Measurements from ENCODE around the gene KAZN. TPM values are rescaled to one million over a fixed set of nuclear protein-coding genes. Genes with fewer than 3 reads are reported as not detected.

KAZN gene
- total RNA-seq, 1 experiment from 2014 or later: 15.6 TPM

DNA sequence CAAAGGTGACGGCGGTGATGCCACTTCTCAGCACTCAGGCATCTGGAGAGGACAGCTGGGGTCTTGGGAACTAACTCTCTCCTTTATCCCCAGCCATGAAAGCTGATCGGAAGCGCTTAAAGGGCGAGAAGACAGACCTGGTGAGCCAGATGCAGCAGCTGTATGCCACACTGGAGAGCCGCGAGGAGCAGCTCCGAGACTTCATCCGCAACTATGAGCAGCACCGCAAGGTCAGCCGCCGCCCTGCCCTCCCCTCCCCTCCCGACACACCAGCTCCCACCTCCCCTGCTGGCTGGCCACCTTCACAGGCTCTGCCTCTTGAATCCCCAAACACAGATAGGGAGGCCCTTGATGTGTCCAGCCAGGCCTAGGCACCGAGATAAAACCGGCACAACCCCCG lies 436.2 kb downstream of the KAZN start:
- CTCF ChIA-PET: no interaction called here

DNA sequence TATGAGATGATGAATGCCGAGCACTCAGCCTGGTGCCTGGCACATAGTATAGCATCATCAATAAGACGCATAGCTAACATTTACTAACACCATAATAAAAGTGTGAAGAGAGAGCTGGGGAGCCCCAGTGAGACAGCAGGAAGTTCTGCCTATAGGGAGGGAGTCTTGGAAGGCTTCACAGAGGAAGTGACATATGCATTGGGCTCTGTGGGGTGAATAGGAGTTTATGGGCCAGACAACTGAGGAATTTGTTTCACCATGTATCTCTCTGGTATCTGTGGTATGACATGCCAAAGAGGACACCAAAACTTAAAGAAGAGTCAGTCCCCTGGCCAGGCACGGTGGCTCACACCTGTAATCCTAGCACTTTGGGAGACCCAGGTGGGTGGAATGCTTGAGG lies 436.8 kb downstream of the KAZN start:
- no peaks in the 10 kb centered on the region for H3K4me1 ChIP-seq (replicated peaks; ENCODE audit: insufficient read depth)
- TF ChIP-seq, protein P1, sequence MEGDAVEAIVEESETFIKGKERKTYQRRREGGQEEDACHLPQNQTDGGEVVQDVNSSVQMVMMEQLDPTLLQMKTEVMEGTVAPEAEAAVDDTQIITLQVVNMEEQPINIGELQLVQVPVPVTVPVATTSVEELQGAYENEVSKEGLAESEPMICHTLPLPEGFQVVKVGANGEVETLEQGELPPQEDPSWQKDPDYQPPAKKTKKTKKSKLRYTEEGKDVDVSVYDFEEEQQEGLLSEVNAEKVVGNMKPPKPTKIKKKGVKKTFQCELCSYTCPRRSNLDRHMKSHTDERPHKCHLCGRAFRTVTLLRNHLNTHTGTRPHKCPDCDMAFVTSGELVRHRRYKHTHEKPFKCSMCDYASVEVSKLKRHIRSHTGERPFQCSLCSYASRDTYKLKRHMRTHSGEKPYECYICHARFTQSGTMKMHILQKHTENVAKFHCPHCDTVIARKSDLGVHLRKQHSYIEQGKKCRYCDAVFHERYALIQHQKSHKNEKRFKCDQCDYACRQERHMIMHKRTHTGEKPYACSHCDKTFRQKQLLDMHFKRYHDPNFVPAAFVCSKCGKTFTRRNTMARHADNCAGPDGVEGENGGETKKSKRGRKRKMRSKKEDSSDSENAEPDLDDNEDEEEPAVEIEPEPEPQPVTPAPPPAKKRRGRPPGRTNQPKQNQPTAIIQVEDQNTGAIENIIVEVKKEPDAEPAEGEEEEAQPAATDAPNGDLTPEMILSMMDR (conservative IDR thresholded peaks at IDR 0.05): no peak
- TF ChIP-seq EZH2 (IDR thresholded peaks at IDR 0.05; ENCODE audit: low read depth): no peak
- no peak for DNase-seq
- BruUV-seq (replicated peaks): no TSS peak
- intact Hi-C loops (cut with micrococcal nuclease; ENCODE audit: unreplicated experiment): loop anchor here (5.0 kb wide), 1 partner anchor 267 kb away; no protein-coding TSS in a partner anchor
- CTCF ChIA-PET: no interaction called here
- no peaks in the 10 kb centered on the region for H3K9me2 ChIP-seq (ENCODE audit: insufficient read depth)
- no peaks in the 10 kb centered on the region for H3F3A ChIP-seq (ENCODE audit: insufficient read depth, low read depth)
- no peaks in the 10 kb centered on the region for H3K9me3 ChIP-seq (ENCODE audit: insufficient read depth, low read depth)
- POLR2A ChIA-PET (ENCODE audit: unreplicated experiment): no interaction called here
- H2AFZ ChIP-seq: no peak overlapping the region
- no peak overlapping the region for H3K27ac ChIP-seq
- no peaks in the 10 kb centered on the region for H3K36me3 ChIP-seq (ENCODE audit: low read depth)
- H4K20me1 ChIP-seq (ENCODE audit: insufficient read depth): no peaks in the 10 kb centered on the region
- no peak overlapping the region for H3K4me2 ChIP-seq
- H3K4me3 ChIP-seq: no peak overlapping the region
- no peaks in the 10 kb centered on the region for H3K27me3 ChIP-seq (ENCODE audit: insufficient read depth, low read depth)
- no peaks in the 10 kb centered on the region for H3K79me2 ChIP-seq (ENCODE audit: low read depth)

More for the DNA sequence above, 436.2 kb downstream of the KAZN start:
- Histone ChIP-seq H3F3A (ENCODE audit: insufficient read depth, low read depth) (no peaks in the 10 kb centered on the region), H2AFZ (no peak overlapping the region), H3K9me3 (ENCODE audit: insufficient read depth, low read depth) (no peaks in the 10 kb centered on the region), H3K27me3 (ENCODE audit: insufficient read depth, low read depth) (no peaks in the 10 kb centered on the region), H3K4me1 (replicated peaks; ENCODE audit: insufficient read depth) (no peaks in the 10 kb centered on the region), H3K9me2 (ENCODE audit: insufficient read depth) (no peaks in the 10 kb centered on the region), H4K20me1 (ENCODE audit: insufficient read depth) (no peaks in the 10 kb centered on the region), H3K79me2 (ENCODE audit: low read depth) (no peaks in the 10 kb centered on the region), H3K36me3 (ENCODE audit: low read depth) (no peaks in the 10 kb centered on the region), H3K4me3 (no peak overlapping the region), H3K4me2 (no peak overlapping the region), H3K27ac (no peak overlapping the region)
- no peak for TF ChIP-seq EZH2 (IDR thresholded peaks at IDR 0.05; ENCODE audit: low read depth)
- TF ChIP-seq, protein P1 (conservative IDR thresholded peaks at IDR 0.05): no peak
- no peak for DNase-seq
- BruUV-seq (replicated peaks): no TSS peak
- POLR2A ChIA-PET (ENCODE audit: unreplicated experiment): no interaction called here
- intact Hi-C loops (cut with micrococcal nuclease; ENCODE audit: unreplicated experiment): loop anchor here (5.0 kb wide), 1 partner anchor 268 kb away; no protein-coding TSS in a partner anchor

DNA sequence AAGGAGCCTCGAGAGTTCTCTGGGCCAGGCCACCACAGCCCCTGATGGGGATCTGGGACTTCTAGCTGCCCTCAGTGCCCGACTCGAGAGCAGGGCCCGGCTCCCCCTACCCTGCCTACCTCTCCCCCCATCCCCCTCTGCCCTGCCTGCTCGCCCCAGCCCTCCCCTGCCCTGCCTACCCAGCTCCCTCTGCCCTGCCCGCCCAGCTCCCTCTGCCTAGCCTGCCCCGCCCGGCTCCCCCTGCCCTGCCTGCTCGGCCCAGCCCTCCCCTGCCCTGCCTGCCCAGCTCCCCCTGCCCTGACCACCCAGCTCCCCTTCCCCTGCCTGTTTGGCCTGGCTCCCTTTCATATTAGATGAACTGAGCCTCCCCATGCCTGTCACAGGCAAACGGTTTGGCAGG lies 437.6 kb downstream of the KAZN start:
- no peak overlapping the region for H3K4me2 ChIP-seq
- DNase-seq: no peak
- no peaks in the 10 kb centered on the region for H3K9me3 ChIP-seq (ENCODE audit: insufficient read depth, low read depth)
- H3K27ac ChIP-seq: no peak overlapping the region
- no peak for TF ChIP-seq EZH2 (IDR thresholded peaks at IDR 0.05; ENCODE audit: low read depth)
- TF ChIP-seq, protein P1 (conservative IDR thresholded peaks at IDR 0.05): no peak
- no peaks in the 10 kb centered on the region for H3F3A ChIP-seq (ENCODE audit: insufficient read depth, low read depth)
- intact Hi-C loops (cut with micrococcal nuclease; ENCODE audit: unreplicated experiment): loop anchor here (5.0 kb wide), 1 partner anchor 266 kb away; no protein-coding TSS in a partner anchor
- no peak overlapping the region for H2AFZ ChIP-seq
- no peaks in the 10 kb centered on the region for H3K4me1 ChIP-seq (replicated peaks; ENCODE audit: insufficient read depth)
- POLR2A ChIA-PET (ENCODE audit: unreplicated experiment): no interaction called here
- no peak overlapping the region for H3K4me3 ChIP-seq
- no peaks in the 10 kb centered on the region for H4K20me1 ChIP-seq (ENCODE audit: insufficient read depth)
- H3K27me3 ChIP-seq (ENCODE audit: insufficient read depth, low read depth): no peaks in the 10 kb centered on the region
- H3K79me2 ChIP-seq (ENCODE audit: low read depth): no peaks in the 10 kb centered on the region
- no peaks in the 10 kb centered on the region for H3K36me3 ChIP-seq (ENCODE audit: low read depth)
- H3K9me2 ChIP-seq (ENCODE audit: insufficient read depth): no peaks in the 10 kb centered on the region
- no TSS peak for BruUV-seq (replicated peaks)
- CTCF ChIA-PET: interaction anchor here (0.5 kb wide), 2 partner anchors 10 to 64 kb away, joined by 4 read pairs; no protein-coding TSS in a partner anchor
